Hematopoietic multipotent progenitor cell treated with erythropoietin and hydrocortisone succinate and interleukin-3 and kit ligand, for 6 days (in vitro differentiated cells): ENCODE measurements around the gene KLHDC3.

Experiments used
- DNase-seq: peaks from one replicate; pipeline ENCODE4 v3.0.0-alpha.2; 2015

KLHDC3 gene

GRCh38 chr6:43013843-43014433 is at the start of gene KLHDC3, which contains the start of gene MEA1:
Gene KLHDC3 (plus strand): TSS chr6:43014249. CDS start chr6:43017193, 2,944 bp downstream.
Gene MEA1 (minus strand): TSS chr6:43013946. CDS start chr6:43013813, 133 bp downstream.
- DNase-seq = peak; percentile 100

DNA sequence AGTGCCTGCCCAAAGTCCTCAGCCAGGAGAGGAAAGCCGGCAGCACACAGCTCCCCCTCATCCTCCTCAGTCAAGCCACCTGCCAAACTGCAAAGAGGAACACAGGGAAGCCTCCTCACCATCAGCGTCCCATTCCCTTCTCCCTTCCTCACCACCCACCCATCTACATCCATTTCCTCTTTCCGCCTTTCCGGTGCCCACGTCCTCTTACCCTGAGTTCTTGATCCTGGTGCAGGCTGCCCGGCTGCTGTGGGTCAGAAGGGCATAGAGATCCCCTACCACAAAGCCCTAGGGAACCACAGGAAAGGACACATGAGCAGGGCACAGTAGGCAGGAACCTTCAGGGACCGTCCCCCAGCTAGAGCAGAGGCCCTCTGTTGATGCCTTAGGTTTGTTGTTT is 47.5 kb upstream of the KLHDC3 start:
- no peak for DNase-seq

DNA sequence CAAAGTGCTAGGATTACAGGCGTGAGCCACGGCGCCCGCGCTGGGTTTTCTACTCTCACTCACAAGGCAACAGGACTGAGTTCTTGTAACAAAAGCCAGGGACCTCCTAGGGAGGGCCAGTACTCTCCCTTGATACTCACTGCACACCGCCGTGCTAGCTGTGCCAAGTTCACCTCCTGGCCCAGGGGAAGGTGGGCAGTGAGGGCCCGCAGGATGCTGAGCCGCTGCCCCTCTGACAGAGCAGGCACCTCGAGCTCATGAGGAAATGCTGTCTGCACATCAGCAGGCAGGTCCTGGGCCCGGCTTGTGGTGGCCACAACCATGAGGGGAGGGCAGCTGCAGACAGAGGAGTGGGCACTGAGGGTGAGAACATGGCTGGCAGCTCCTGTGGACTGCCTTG is 46.8 kb upstream of the KLHDC3 start:
- no peak for DNase-seq

- DNase-seq = no peak
Observed at GRCh38 chr6:42968126-42968701, 45.8 kb upstream of the KLHDC3 start.

DNA sequence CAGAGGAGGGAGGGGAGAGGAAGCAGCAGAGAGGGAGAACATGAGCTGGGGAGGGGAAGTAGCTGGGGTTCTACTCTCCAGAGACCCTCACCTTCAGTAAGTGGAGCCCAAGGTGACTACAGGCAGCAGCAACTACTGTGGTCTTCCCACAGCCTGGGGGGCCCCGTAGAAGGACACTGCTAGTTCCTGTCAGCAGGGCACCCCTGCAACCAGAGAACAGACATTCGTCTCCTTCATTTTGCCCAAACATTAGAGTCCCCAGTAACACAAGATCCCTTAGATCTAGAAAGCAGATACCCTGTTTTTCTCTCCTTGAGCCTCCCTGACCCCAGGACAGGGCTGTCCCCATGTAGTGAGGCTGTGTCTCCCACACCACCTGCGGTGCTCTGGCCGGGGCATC is 45.3 kb upstream of the KLHDC3 start:
- no peak for DNase-seq

DNA sequence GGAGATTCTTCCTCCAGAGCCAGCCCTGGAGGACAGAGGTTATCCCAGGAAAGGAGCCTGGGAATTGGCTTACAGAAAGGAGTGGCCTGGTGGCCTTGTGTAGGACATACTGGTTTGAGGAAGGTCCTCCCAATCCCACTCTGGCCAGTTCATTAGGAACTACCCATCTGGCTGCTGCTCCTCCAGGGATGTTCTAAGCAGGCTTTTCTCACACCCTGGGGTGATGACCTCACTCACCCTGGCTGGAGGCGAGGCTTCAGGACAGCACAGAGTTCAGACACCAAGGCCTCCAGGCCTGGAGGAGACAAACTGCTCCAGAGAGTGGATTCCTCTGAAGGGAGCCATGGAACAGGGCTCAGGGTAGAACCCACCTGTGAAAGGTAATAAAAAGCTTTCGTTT is 44.6 kb upstream of the KLHDC3 start:
- DNase-seq = no peak

GRCh38 chr6:42969934-42970333 is 44.1 kb upstream of the KLHDC3 start:
- no peak for DNase-seq

DNA sequence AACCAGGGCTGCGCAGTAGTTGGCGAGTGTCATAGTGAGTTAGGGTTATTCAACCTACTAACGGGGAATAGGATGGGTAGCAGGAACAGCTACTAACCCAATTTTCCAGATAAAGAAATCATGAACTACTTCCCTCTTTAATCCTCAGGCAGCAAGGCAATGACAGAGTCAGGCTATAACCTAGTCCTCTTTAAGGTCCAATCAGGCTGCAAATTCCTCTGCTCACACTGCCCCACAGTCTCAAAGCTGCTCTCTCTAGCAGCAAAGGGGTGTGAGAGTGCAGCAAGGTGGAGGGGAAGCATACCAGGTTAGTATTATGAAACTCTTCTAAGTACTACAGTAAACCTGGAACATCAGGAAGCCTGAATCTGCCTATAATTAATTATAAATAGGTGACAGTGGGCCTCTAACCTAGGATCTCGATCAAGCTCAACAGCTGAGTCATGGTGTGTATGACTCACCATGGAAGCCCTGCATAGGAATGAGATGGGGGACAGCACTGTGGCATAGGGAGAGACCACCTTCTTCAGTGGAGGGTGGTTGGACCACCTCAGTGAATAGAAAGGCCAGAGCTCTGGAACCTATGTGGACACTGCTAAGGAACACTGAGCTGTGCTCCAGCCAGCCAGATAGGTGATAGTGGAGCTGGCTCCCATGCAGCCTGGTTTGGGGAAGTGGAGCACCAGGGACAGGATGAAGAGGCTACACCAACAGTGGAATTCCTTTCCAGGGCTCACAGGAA is 43.0 kb upstream of the KLHDC3 start:
- peak; percentile 61 for DNase-seq

- DNase-seq = no peak
Observed at GRCh38 chr6:42971746-42972327, 42.2 kb upstream of the KLHDC3 start.

GRCh38 chr6:42973926-42974325 is 40.1 kb upstream of the KLHDC3 start:
- DNase-seq = no peak

DNA sequence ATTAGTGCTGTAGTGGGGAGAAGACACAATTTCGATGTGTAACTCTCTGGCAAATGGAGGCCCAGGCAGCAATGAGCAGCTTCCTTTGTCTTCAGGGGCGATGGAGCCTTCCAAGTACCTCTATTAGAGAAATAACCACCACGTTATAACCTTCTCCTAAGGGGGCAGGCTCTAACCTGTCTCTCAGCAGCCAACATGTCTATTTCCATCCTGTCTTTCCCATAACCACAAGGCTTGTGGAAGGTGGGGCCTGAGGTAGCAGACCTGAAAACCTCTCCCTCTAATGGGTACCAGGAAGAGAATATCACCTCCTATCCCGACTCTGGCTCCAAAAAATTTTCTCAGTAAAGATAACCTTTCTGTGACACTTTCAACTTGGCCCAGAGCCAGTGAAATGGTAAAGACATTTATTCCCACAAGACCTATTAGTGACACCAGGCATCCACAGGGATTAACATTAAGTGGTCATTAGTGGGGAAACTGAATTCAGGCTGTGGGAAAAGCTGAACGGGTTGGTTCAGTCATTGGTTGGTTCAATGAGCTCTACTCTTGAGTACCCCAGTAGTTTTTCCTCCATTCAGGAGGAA is 39.0 kb upstream of the KLHDC3 start:
- DNase-seq = no peak

- peak; percentile 45 for DNase-seq
Observed at GRCh38 chr6:42978487-42978838, 35.6 kb upstream of the KLHDC3 start.

- DNase-seq = peak; percentile 98
Observed at GRCh38 chr6:42978839-42979522, 35.1 kb upstream of the KLHDC3 start, which contains the start of gene PEX6. Gene PEX6 (minus strand): TSS chr6:42979181. CDS start chr6:42979150, 31 bp downstream.

- DNase-seq = peak; percentile 55
Observed at GRCh38 chr6:42979523-42980177, 34.4 kb upstream of the KLHDC3 start.

DNA sequence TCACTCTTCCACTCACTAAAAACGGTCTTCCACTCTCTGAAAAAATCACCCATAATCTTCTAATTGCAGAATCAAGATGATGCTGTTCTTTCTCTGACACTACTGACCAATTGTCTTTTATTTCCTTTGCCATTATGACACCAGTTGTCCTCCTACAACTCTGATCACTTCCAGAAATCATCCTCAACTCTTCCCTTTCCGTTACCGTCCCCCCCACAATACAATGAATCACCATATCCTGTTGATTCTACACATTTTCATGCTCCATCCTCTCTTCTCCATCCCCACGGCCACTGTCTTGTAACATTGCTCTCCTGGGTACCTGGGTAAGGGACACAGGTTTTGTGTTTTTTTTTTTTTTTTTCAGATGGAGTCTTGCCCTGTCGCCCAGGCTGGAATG is 32.2 kb upstream of the KLHDC3 start:
- DNase-seq = no peak

- DNase-seq = peak; percentile 100
Observed at GRCh38 chr6:42984001-42984923, 29.8 kb upstream of the KLHDC3 start, which contains the start of gene PPP2R5D. Gene PPP2R5D (plus strand): TSS chr6:42984570. CDS start chr6:42984678, 108 bp downstream.

GRCh38 chr6:42984924-42985475 is 29.0 kb upstream of the KLHDC3 start:
- DNase-seq = peak; percentile 47

DNA sequence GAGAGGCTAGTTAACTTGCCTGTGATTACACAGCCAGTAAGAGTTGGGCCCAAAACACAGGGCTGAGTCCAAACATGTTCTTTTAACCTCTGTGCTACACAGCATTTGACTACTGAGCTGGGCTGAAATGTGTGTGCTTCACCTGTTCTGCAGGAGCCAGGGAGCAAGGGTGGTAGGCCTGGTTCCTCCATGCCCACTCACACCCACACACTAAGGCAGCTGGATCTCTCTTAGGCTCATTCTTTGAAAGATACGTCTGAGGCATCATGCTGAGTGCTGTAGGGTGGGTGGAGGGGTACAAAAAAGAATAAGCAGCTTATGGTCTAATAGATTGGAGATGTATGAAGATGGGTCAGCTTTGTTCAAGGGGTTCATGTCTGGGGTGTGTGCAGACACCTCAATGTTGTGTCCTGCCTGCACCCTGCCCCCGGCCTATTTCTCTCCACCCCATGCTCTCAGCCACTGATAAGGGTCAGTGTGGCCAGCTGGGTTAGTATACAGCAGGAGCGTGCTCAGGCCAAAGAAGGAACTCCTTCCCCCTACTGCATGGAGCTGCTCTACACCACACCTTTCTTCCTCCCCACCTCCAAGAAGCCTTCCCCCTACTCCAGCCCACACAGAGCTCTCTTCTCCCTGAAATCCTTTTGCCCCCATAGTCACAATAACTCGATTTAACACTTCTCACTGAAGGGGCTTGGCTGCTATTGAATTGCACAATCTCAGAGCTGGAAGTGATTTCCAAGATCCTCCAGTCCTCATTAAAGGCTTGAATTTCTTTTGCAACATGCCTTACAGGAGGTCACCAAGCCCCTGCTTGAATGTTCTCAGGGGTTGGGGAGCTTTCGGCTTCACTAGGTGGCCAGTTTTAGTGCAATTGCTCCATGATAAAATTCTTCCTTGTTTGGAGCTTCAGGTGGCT is 26.3 kb upstream of the KLHDC3 start:
- DNase-seq = no peak

- DNase-seq = no peak
Observed at GRCh38 chr6:42988486-42989020, 25.5 kb upstream of the KLHDC3 start.
